ENCODE data around the gene FAM168A.

- TF ChIP-seq CTCF (IDR thresholded peaks at IDR 0.05) (no peak), POLR2A (IDR thresholded peaks at IDR 0.05) (no peak)
These were observed 188.5 kb downstream of the FAM168A start for GRCh38 chr11:73409431-73409830.
